A549 treated with ZK216348 at 1 μM for 4 hours (cell line): ENCODE measurements around the gene KLRB1. TPM values are rescaled to one million over a fixed set of nuclear protein-coding genes. Genes with fewer than 3 reads are reported as not detected.

Experiments
- total RNA-seq: library from RNA; stranded (reverse); fragments of 200-300 nt; extraction: Qiagen RNA extraction; gene quantifications from 5 replicates; pipeline ENCODE4 v1.2.3, GENCODE V29; 2022; ENCODE audit warnings: low read depth

The KLRB1 gene
- not detected in 5 replicates for total RNA-seq

DNA sequence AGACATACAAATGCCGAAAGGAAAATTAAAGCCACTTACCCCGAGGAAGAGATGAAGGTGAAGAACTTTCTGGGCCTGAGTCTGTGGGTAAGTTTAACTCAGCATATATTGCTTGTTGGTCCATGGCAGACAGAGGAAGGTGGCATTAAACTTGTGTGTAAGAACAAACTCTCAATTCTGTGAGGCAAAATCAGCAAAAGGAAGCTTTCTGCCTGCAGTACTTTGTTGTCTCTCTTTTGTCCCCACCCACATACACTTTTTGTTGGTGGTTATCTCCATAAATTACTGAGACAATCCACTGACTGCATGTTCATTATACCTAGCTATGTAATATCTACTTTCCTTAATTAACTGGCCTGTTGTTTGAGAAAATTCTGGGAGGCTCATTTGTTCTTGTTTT lies at the start of gene KLRB1:
TSS of gene KLRB1 (minus strand) at position 201 of the 400 bp plus-strand sequence. CDS start at position 124, 77 bp downstream.

Other genes with a start within 250 kb of the KLRB1 start
- 0.24 to 0.60 TPM (median 0.38 TPM) in 5 replicates for gene CLEC2D, start 61.8 kb upstream of the KLRB1 start, total RNA-seq
- not detected in 5 replicates for gene CLECL1, start 125.2 kb upstream of the KLRB1 start, total RNA-seq
- not detected in 5 replicates for gene CD69, start 153.0 kb upstream of the KLRB1 start, total RNA-seq
- not detected in 5 replicates for gene KLRF1, start 219.6 kb upstream of the KLRB1 start, total RNA-seq